Testis (tissue), 3 donors: ENCODE data around the gene DRC1. TPM values are rescaled to one million over a fixed set of nuclear protein-coding genes. Genes with fewer than 3 reads are reported as not detected.

Experiments used
- DNase-seq: peaks from one replicate; pipeline ENCODE4 v3.0.0-alpha.2; 2019
- H3K27ac ChIP-seq, 2 donors: fragments of 200-600 bp; sonication (generic); one replicate each; pipeline ENCODE4 v1.5.1; 2019
- H3K27me3 ChIP-seq: fragments of 200-600 bp; sonication (generic); one replicate; pipeline ENCODE4 v1.5.1; 2019
- H3K36me3 ChIP-seq: fragments of 200-600 bp; sonication (generic); one replicate; pipeline ENCODE4 v1.5.1; 2017; ENCODE audit warnings: low read depth; ENCODE audit errors: missing control alignments
- H3K4me1 ChIP-seq: fragments of 200-600 bp; sonication (generic); one replicate; pipeline ENCODE4 v1.5.1; 2019
- H3K4me3 ChIP-seq, 2 donors: fragments of 200-600 bp; sonication (generic); one replicate each; pipeline ENCODE4 v1.5.1; 2017 to 2019
- H3K9me3 ChIP-seq: fragments of 200-600 bp; sonication (generic); one replicate; pipeline ENCODE4 v1.5.1; 2017
- POLR2A ChIP-seq: fragments of 450-650 bp; IDR thresholded peaks from one replicate; pipeline ENCODE4 v1.6.1; 2017; ENCODE audit warnings: antibody characterized with exemption, mild to moderate bottlenecking, moderate library complexity
- WGBS, 2 donors: methylation state at CpG; one replicate each; pipeline ENCODE4 v1.1.5; 2018; 5-methylcytosine and 5-hydroxymethylcytosine counted together
- intact Hi-C: fragments of 100-400 bp; cut with DNase I; formaldehyde crosslinking; loops from one replicate; pipeline ENCODE4 v1.15.1; 2023; ENCODE audit warnings: low total_unique reads
- polyA plus RNA-seq: library from polyadenylated mRNA; stranded (reverse); fragments of 350-450 nt; fragmentation: Illumina TruSeq; extraction: RNeasy Lipid Tissue Mini Kit (QIAGEN cat#74804); gene quantifications from one replicate; pipeline ENCODE4 v1.2.3, GENCODE V29; 2014; ENCODE audit warnings: low read depth, low replicate concordance; ENCODE audit not compliant: insufficient read depth
- total RNA-seq, 2 donors: library from RNA; depleted of rRNA; stranded (reverse); fragments of >200 nt; gene quantifications; one replicate each; pipeline ENCODE4 v1.2.3, GENCODE V29; 2016
- TF ChIP-seq, protein P1 (sequence below), 3 experiments: fragments of 450-650 bp in 2 of 3; fragments of 200-600 bp in 1 of 3; sonication (generic) in 1 of 3; IDR thresholded peaks; one replicate each; pipeline ENCODE4 v1.5.1; 2016 to 2019; ENCODE audit warnings: antibody characterized with exemption in 3 of 3, mild to moderate bottlenecking in 2 of 3, moderate library complexity in 1 of 3

DRC1 gene
- total and polyA plus RNA-seq, 3 donors from 2014 or later: 8.8 to 67.3 (median 18.7) TPM

DNA sequence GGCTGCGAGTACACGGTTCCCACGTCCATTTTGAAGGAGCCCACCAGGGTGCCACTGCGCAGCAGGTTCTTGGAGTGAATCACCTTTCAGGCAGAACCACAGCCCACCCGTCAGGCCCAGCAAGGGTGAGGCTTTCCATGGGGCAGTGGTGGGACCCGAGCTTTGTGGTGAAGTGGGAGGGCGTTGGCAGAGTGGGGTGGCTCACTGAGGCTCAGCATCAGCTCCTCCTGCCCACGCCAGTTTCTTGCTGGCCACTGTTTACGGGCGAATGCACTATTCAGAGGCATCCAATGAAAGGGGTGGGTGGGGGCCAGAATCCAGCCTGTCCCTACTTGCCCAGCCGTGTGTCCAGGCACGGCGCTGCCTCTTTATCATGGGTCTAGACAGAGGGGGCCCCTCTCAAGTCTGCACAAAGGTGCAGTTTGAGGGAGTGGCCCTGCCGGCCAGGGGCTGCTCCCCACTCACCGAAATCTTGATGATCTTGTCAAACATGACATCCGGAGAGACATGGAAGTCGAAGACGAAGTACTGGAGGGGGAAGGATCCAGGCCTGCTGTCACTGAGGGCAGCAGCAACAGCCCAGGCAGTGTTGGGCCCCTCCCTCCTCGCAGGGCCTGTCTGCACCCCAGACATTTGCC is 87.6 kb downstream of the DRC1 start:
- Histone ChIP-seq H3K27ac (no peak overlapping the region), H3K36me3 (no peaks in the 10 kb centered on the region), H3K4me3 (no peak overlapping the region), H3K27me3 (no peaks in the 10 kb centered on the region), H3K4me1 (no peaks in the 10 kb centered on the region), H3K9me3 (no peaks in the 10 kb centered on the region)
- no peak for DNase-seq
- intact Hi-C loops: no loop called here
- WGBS, 2 donors: 92% methylated on average over 16 to 19 of the region's 19 CpGs
- TF ChIP-seq, protein P1, sequence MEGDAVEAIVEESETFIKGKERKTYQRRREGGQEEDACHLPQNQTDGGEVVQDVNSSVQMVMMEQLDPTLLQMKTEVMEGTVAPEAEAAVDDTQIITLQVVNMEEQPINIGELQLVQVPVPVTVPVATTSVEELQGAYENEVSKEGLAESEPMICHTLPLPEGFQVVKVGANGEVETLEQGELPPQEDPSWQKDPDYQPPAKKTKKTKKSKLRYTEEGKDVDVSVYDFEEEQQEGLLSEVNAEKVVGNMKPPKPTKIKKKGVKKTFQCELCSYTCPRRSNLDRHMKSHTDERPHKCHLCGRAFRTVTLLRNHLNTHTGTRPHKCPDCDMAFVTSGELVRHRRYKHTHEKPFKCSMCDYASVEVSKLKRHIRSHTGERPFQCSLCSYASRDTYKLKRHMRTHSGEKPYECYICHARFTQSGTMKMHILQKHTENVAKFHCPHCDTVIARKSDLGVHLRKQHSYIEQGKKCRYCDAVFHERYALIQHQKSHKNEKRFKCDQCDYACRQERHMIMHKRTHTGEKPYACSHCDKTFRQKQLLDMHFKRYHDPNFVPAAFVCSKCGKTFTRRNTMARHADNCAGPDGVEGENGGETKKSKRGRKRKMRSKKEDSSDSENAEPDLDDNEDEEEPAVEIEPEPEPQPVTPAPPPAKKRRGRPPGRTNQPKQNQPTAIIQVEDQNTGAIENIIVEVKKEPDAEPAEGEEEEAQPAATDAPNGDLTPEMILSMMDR (IDR thresholded peaks at IDR 0.05): no peak

DNA sequence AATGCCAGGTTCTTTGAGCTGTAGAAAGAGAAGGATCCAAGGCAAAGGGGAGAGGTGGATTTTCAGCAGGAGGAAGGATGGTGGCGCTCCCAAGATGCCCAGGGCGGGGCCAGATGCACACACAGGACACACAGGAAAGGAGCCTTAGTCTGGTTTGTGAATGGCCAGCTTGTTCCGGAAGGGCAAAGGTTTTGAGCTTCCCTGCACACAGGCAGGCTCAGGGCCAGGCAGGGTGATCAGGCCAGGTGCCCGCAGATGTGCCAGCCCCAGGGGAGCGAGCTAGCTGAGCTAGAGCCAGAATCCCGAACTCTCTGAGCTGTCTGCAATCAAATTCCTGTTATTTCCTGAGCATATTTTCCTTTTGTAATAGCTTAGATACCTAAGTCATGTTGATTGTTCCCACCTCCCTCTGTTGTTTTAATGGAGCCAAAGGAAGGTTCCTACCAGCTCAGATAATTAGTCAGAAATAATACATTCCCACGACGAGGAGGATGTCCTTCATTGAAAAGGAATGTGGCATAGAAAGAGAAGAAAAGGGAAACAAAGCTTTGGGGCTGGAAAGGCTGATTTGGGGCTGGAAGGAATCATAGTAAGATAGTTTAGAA is 89.9 kb downstream of the DRC1 start:
- no peak overlapping the region for H3K27ac ChIP-seq
- no peak overlapping the region for H3K4me3 ChIP-seq
- H3K36me3 ChIP-seq: no peaks in the 10 kb centered on the region
- TF ChIP-seq, protein P1 (IDR thresholded peaks at IDR 0.05): no peak
- no peak for TF ChIP-seq POLR2A
- H3K9me3 ChIP-seq: no peaks in the 10 kb centered on the region
- WGBS, 2 donors: 74% methylated on average over 5 to 8 of the region's 8 CpGs
- H3K4me1 ChIP-seq: no peaks in the 10 kb centered on the region
- intact Hi-C loops: no loop called here
- H3K27me3 ChIP-seq: no peaks in the 10 kb centered on the region
- no peak for DNase-seq

DNA sequence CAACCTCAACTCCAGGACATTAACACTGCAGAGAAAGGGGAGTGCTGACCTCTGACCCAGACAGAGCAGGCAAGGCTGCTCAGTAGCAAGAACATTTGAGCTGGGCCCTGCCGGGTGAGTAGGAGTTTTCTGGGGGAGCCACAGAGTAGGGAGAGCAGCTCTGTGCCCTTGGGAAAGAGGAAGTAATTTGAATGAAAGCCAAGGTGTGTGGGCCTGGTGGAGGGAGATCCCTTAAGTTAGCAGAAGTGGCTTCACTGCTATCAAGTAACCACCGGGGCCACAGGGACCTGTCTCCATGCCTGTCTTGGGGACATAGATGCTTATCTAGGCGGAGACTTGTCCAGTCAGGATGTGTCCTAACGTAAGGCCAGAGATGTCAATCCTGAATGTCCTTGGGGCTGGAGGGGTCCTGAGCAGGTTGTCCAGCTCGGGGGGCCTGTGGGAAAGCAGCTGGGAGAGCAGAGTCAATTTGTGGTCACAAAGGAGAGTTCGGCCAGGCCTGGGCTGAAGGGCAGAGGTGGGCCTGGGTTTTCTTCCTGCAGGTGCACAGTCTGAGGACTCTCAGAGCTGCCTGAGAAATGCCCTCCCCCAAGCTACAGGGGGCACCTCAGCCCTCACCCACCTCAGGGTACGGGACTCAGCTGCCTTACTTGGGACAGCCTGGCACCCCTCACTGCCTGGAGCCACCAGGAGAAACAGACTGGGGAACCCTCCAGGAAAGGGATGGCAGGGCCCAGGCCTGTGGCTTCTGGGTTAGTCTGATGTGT is 91.2 kb downstream of the DRC1 start:
- no peaks in the 10 kb centered on the region for H3K9me3 ChIP-seq
- no peak overlapping the region for H3K27ac ChIP-seq
- no peaks in the 10 kb centered on the region for H3K4me1 ChIP-seq
- H3K27me3 ChIP-seq: no peaks in the 10 kb centered on the region
- no peaks in the 10 kb centered on the region for H3K36me3 ChIP-seq
- no peak overlapping the region for H3K4me3 ChIP-seq
- WGBS, 2 donors: 81 to 87% methylated on average over 7 of the region's 7 CpGs
- no peak for TF ChIP-seq POLR2A
- TF ChIP-seq, protein P1 (IDR thresholded peaks at IDR 0.05): no peak
- intact Hi-C loops: no loop called here
- no peak for DNase-seq

DNA sequence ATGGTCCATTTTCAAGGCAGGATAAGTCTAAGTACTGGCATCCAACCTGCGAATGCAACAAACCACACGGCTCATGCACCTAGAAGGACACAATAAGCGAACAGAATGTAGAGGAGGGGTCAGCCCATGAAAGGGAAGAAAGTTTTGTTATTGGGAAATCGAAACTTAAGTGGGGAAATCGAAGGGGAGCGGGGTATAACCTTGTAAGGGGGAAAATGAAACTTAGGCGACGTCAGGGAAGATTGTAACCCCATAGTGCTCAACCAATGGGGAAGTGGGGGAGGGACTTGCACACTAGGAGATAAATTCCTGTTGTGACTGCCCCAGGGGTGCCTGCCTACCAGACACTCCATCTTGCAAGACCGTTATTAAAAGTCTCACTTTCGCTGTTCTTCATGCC is 91.8 kb downstream of the DRC1 start:
- H3K4me1 ChIP-seq: no peaks in the 10 kb centered on the region
- intact Hi-C loops: no loop called here

More for the DNA sequence above, 91.8 kb downstream of the DRC1 start:
- no peak overlapping the region for H3K4me3 ChIP-seq
- H3K36me3 ChIP-seq: no peaks in the 10 kb centered on the region
- no peaks in the 10 kb centered on the region for H3K27me3 ChIP-seq
- no peak for TF ChIP-seq POLR2A
- TF ChIP-seq, protein P1 (IDR thresholded peaks at IDR 0.05): no peak
- no peaks in the 10 kb centered on the region for H3K9me3 ChIP-seq
- DNase-seq: no peak
- WGBS, 2 donors: 93 to 96% methylated on average over 10 of the region's 10 CpGs
- H3K27ac ChIP-seq: no peak overlapping the region
